BE2C (cell line): Measurements from ENCODE around the gene FPR1.
"Not testable (repeated sequence)": the region's sequence is repeated elsewhere in the genome, so short reads cannot be mapped to it uniquely, and the experiment has no call there.

Experiments used
- DNase-seq: peaks from one replicate; pipeline ENCODE4 v3.0.0-alpha.2; 2020
- H3K27me3 ChIP-seq: fragments of 250-450 bp; sonication (Bioruptor Pico); 2 replicates; pipeline ENCODE4 v1.5.1; 2020; ENCODE audit warnings: mild to moderate bottlenecking
- H3K36me3 ChIP-seq: fragments of 250-450 bp; sonication (Bioruptor Pico); 2 replicates; pipeline ENCODE4 v1.5.1; 2020; ENCODE audit warnings: mild to moderate bottlenecking
- H3K4me1 ChIP-seq: fragments of 250-450 bp; sonication (Bioruptor Pico); 2 replicates; pipeline ENCODE4 v1.5.1; 2020
- H3K4me3 ChIP-seq: 2 replicates; pipeline ENCODE4 v1.5.1; 2011; ENCODE audit warnings: low read depth, low read length
- H3K9me3 ChIP-seq: fragments of 250-450 bp; sonication (Bioruptor Pico); 2 replicates; pipeline ENCODE4 v1.5.1; 2020
- TF ChIP-seq, protein P1 (sequence below): IDR thresholded peaks from 2 replicates; pipeline ENCODE4 v1.5.1; 2012; ENCODE audit warnings: mild to moderate bottlenecking, low read depth, low read length

Gene FPR1

DNA sequence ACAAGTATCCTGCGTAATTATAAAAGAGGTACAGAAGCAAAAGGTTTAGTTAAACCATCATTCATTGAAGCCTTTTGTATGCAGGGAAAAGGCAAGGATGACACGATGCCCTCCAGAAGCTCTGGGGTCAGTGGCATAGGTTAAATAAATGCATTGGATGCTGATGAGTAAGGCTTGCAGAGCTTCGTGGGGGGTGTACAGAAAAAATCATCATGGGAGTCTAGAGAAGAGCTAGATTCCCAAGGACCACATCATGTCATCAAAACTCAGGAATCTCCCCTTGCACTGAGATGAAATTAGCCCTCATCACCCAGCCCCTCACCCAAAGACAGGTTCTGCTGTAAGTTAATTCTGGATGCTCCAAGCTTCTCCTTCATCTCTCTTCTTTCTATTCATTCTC is 8.3 kb downstream of the FPR1 start:
- Histone ChIP-seq H3K9me3 (no peaks in the 10 kb centered on the region), H3K4me1 (no peaks in the 10 kb centered on the region), H3K27me3 (peaks cover 9% of the 10 kb centered on the region), H3K4me3 (no peak overlapping the region), H3K36me3 (no peaks in the 10 kb centered on the region)
- TF ChIP-seq, protein P1, sequence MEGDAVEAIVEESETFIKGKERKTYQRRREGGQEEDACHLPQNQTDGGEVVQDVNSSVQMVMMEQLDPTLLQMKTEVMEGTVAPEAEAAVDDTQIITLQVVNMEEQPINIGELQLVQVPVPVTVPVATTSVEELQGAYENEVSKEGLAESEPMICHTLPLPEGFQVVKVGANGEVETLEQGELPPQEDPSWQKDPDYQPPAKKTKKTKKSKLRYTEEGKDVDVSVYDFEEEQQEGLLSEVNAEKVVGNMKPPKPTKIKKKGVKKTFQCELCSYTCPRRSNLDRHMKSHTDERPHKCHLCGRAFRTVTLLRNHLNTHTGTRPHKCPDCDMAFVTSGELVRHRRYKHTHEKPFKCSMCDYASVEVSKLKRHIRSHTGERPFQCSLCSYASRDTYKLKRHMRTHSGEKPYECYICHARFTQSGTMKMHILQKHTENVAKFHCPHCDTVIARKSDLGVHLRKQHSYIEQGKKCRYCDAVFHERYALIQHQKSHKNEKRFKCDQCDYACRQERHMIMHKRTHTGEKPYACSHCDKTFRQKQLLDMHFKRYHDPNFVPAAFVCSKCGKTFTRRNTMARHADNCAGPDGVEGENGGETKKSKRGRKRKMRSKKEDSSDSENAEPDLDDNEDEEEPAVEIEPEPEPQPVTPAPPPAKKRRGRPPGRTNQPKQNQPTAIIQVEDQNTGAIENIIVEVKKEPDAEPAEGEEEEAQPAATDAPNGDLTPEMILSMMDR, result no peak
- DNase-seq, result no peak

DNA sequence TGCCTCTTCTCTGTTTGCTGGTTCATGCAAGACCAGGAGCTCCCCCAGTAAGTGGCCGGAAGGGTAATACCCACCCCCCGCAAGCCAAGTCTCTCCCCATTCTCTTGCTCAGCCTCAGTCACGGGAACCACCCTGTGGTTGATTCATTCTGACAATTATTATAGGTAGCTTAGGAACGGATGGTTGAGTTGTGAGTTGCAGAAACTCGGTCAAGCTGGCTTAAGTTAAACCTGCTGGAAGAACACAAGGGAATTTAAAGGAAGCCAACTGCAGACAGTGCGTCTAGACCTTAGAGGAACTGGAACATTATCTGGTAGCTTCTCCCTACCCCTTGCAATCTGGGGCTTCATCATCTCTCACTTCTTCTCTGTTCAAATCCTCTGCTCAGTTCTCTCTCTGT is 8.9 kb downstream of the FPR1 start:
- Histone ChIP-seq H3K27me3 (peaks cover 9% of the 10 kb centered on the region), H3K4me1 (no peaks in the 10 kb centered on the region), H3K36me3 (no peaks in the 10 kb centered on the region), H3K4me3 (no peak overlapping the region), H3K9me3 (no peaks in the 10 kb centered on the region)
- TF ChIP-seq, protein P1, result no peak
- DNase-seq, result no peak

DNA sequence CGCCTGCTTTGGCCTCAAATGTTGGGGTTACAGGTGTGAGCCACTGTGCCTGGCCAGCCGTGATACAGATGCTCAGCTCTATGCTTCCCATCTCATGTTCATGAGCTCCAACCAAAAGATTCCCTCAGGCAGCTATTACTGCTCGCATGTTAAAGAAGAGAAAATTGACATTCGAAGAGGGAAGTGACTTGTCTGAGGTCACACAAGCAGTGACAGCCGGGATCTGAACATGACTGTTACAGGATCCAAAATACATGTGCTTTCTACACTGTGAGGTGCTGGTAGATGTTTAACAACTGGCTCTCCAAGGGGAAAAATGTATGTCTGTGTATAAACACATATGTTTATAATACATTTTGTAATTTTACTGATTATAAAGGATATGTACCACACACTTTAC is 11.3 kb downstream of the FPR1 start:
- no peak for DNase-seq
- Histone ChIP-seq H3K36me3 (no peaks in the 10 kb centered on the region), H3K9me3 (no peaks in the 10 kb centered on the region), H3K4me1 (no peaks in the 10 kb centered on the region), H3K4me3 (no peak overlapping the region), H3K27me3 (peaks cover 19% of the 10 kb centered on the region)
- TF ChIP-seq, protein P1, result no peak

DNA sequence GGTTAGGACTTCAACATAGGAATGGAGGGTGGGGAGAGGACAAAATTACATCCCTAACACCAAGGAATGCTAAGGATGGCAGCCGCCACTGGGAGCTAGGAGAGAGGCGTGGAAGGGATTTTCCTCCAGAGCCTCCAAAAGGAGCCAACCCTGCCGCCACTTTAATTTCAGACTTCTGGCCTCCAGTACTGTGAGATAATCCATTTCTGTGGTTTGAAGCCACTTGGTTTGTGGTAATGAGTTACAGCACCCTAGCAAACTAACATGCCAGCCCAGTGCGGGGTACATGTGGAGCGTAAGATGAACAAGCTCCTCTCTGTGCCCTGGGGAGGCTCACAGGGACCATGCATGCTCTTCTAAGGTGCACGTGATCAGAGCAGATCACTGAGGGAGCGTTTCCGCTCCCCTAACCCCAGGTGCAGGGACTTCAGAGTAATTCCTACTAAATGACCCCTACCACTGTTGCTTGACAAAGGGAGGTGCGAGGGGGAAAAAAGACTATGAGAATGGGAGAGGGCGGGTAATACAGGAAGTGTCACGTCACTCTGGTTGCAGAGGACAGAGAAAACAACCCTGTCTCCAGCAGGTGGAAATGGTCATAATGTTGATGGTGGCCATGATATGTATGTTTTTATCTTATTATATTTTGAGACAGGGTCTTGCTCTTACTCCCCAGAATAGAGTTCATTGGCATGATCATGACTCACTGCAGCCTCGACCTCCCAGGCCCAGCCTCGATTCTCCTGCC is 12.0 kb downstream of the FPR1 start:
- no peaks in the 10 kb centered on the region for H3K36me3 ChIP-seq
- TF ChIP-seq, protein P1, result no peak
- no peak overlapping the region for H3K4me3 ChIP-seq
- no peak for DNase-seq
- peaks cover 19% of the 10 kb centered on the region for H3K27me3 ChIP-seq
- no peaks in the 10 kb centered on the region for H3K4me1 ChIP-seq
- H3K9me3 ChIP-seq, result no peaks in the 10 kb centered on the region

DNA sequence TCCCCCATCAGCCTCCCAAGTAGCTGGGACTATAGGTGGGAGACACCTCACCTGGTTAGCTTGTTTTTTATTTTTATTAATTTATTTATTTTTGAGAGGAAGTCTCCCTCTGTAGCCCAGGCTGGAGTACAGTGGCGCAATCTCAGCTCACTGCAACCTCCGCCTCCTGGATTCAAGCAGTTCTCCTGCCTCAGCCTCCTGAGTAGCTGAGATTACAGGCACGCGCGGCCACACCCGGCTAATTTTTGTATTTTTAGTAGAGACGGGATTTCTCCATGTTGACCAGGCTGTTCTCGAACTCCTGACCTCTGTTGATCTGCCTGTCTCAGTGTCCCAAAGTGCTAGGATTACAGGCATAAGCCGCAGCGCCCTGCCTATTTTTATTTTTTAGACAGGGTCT is 13.2 kb downstream of the FPR1 start:
- DNase-seq, H3K36me3 ChIP-seq, H3K4me1 ChIP-seq, H3K4me3 ChIP-seq, H3K9me3 ChIP-seq: not testable (repeated sequence)
- peaks cover 19% of the 10 kb centered on the region for H3K27me3 ChIP-seq

DNA sequence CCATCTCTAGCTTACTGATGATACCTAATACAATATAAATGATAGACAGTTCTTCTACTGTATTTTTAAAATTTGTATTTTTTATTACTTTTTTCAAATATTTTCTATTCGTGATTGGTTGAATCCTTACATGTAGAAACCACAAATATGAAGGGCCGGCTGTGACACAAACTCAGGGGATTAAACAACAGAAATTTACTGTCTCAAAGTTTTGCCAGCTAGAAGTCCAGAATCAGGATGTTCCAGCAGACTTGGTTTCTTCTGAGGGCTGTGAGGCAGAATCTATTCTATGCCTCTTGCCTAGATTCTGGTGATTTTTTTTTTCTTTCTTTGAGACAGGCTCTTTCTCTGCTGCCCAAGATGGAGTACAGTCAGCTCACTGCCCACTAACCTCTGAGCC is 13.8 kb downstream of the FPR1 start:
- no peaks in the 10 kb centered on the region for H3K36me3 ChIP-seq
- TF ChIP-seq, protein P1, result no peak
- H3K4me1 ChIP-seq, result no peaks in the 10 kb centered on the region
- no peak overlapping the region for H3K4me3 ChIP-seq
- H3K27me3 ChIP-seq, result peaks cover 19% of the 10 kb centered on the region
- H3K9me3 ChIP-seq, result no peaks in the 10 kb centered on the region
- no peak for DNase-seq
